Testis (tissue), 3 donors: Measurements from ENCODE around the gene AGBL4. TPM values are rescaled to one million over a fixed set of nuclear protein-coding genes. Genes with fewer than 3 reads are reported as not detected.

Source experiments
- DNase-seq: peaks from one replicate; pipeline ENCODE4 v3.0.0-alpha.2; 2019
- H3K27ac ChIP-seq, 2 donors: fragments of 200-600 bp; sonication (generic); one replicate each; pipeline ENCODE4 v1.5.1; 2019
- H3K27me3 ChIP-seq: fragments of 200-600 bp; sonication (generic); one replicate; pipeline ENCODE4 v1.5.1; 2019
- H3K36me3 ChIP-seq: fragments of 200-600 bp; sonication (generic); one replicate; pipeline ENCODE4 v1.5.1; 2017; ENCODE audit warnings: low read depth; ENCODE audit errors: missing control alignments
- H3K4me1 ChIP-seq: fragments of 200-600 bp; sonication (generic); one replicate; pipeline ENCODE4 v1.5.1; 2019
- H3K4me3 ChIP-seq, 2 donors: fragments of 200-600 bp; sonication (generic); one replicate each; pipeline ENCODE4 v1.5.1; 2017 to 2019
- H3K9me3 ChIP-seq: fragments of 200-600 bp; sonication (generic); one replicate; pipeline ENCODE4 v1.5.1; 2017
- POLR2A ChIP-seq: fragments of 450-650 bp; IDR thresholded peaks from one replicate; pipeline ENCODE4 v1.6.1; 2017; ENCODE audit warnings: antibody characterized with exemption, mild to moderate bottlenecking, moderate library complexity
- WGBS, 2 donors: methylation state at CpG; one replicate each; pipeline ENCODE4 v1.1.5; 2018; 5-methylcytosine and 5-hydroxymethylcytosine counted together
- intact Hi-C: fragments of 100-400 bp; cut with DNase I; formaldehyde crosslinking; loops from one replicate; pipeline ENCODE4 v1.15.1; 2023; ENCODE audit warnings: low total_unique reads
- polyA plus RNA-seq: library from polyadenylated mRNA; stranded (reverse); fragments of 350-450 nt; fragmentation: Illumina TruSeq; extraction: RNeasy Lipid Tissue Mini Kit (QIAGEN cat#74804); gene quantifications from one replicate; pipeline ENCODE4 v1.2.3, GENCODE V29; 2014; ENCODE audit warnings: low read depth, low replicate concordance; ENCODE audit not compliant: insufficient read depth
- total RNA-seq, 2 donors: library from RNA; depleted of rRNA; stranded (reverse); fragments of >200 nt; gene quantifications; one replicate each; pipeline ENCODE4 v1.2.3, GENCODE V29; 2016
- TF ChIP-seq, protein P1 (sequence below), 3 experiments: fragments of 450-650 bp in 2 of 3; fragments of 200-600 bp in 1 of 3; sonication (generic) in 1 of 3; IDR thresholded peaks; one replicate each; pipeline ENCODE4 v1.5.1; 2016 to 2019; ENCODE audit warnings: antibody characterized with exemption in 3 of 3, mild to moderate bottlenecking in 2 of 3, moderate library complexity in 1 of 3

Gene AGBL4
- total and polyA plus RNA-seq, 3 donors from 2014 or later, result 3.3 to 6.9 (median 5.8) TPM

DNA sequence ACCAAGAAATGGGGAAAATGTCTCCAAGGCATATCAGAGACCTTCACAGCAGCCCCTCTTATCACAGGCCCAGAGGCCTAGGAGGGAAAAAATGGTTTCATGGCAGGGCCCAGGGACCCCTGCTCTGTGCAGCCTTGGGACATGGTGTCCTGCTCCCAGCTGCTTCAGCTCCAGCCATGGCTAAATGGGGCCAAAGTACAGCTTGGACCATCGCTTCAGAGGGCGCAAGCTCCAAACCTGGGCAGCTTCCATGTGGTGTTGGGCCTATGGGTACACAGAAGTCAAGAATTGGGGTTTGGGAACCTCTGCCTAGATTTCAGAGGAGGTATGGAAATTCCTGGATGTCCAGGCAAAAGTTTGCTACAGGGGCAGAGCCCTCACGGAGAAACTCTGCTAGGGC lies 964.7 kb downstream of the AGBL4 start:
- WGBS, 2 donors, result 72 to 100% methylated on average over 3 of the region's 3 CpGs
- intact Hi-C loops, result no loop called here

DNA sequence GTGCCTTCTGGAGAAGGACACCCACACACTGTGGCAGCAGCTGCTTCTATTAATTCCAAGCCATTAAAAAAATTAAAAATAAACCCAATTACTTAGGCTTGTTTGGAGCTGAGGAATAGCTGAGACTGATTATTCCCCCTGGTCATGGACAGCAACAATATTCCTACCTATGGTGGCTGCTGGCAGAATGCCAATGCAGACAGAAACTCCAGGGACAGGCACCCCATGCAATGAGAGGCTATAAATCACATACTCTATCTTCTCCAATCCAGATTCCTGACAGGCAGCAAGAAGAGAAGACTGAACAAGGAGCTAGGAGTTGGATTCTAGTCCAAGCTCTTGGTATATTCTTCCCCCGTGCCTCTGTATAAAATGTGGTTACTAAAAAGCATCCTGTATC lies 971.7 kb downstream of the AGBL4 start:
- H3K36me3 ChIP-seq, result no peaks in the 10 kb centered on the region
- DNase-seq, result no peak
- H3K4me3 ChIP-seq, result no peak overlapping the region
- H3K27me3 ChIP-seq, result no peaks in the 10 kb centered on the region
- 81 to 91% methylated on average over 1 of the region's 1 CpG for WGBS, 2 donors
- no peak for TF ChIP-seq POLR2A
- TF ChIP-seq, protein P1, sequence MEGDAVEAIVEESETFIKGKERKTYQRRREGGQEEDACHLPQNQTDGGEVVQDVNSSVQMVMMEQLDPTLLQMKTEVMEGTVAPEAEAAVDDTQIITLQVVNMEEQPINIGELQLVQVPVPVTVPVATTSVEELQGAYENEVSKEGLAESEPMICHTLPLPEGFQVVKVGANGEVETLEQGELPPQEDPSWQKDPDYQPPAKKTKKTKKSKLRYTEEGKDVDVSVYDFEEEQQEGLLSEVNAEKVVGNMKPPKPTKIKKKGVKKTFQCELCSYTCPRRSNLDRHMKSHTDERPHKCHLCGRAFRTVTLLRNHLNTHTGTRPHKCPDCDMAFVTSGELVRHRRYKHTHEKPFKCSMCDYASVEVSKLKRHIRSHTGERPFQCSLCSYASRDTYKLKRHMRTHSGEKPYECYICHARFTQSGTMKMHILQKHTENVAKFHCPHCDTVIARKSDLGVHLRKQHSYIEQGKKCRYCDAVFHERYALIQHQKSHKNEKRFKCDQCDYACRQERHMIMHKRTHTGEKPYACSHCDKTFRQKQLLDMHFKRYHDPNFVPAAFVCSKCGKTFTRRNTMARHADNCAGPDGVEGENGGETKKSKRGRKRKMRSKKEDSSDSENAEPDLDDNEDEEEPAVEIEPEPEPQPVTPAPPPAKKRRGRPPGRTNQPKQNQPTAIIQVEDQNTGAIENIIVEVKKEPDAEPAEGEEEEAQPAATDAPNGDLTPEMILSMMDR (IDR thresholded peaks at IDR 0.05), result no peak
- intact Hi-C loops, result no loop called here
- no peak overlapping the region for H3K27ac ChIP-seq
- H3K9me3 ChIP-seq, result no peaks in the 10 kb centered on the region
- H3K4me1 ChIP-seq, result no peaks in the 10 kb centered on the region

More for the DNA sequence above, 964.7 kb downstream of the AGBL4 start:
- Histone ChIP-seq H3K27me3 (no peaks in the 10 kb centered on the region), H3K4me1 (no peaks in the 10 kb centered on the region), H3K4me3 (no peak overlapping the region), H3K9me3 (no peaks in the 10 kb centered on the region), H3K27ac (no peak overlapping the region), H3K36me3 (no peaks in the 10 kb centered on the region)
- DNase-seq, result no peak
- TF ChIP-seq, protein P1 (IDR thresholded peaks at IDR 0.05), result no peak
- TF ChIP-seq POLR2A, result no peak

DNA sequence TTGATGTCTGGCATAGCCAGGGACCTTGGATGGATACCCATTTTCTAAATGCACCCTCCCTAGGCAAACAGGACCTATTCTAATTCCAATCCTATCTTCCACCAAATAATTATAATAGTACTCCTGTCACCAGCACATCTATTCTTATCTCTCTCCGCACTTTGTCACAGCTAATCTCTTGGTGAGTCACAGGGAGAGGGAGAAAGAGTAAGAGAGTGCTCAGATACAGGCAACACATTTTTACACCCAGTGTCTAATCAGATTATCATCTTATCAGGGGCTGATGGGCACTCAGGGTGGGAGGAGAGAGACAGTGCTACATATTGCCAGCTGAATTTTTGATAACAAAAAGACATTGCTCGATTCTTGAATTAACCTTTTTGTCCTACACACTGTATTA lies 972.1 kb downstream of the AGBL4 start:
- no peak for DNase-seq
- 61 to 69% methylated on average over 2 of the region's 2 CpGs for WGBS, 2 donors
- no peaks in the 10 kb centered on the region for H3K9me3 ChIP-seq
- H3K4me3 ChIP-seq, result no peak overlapping the region
- no peaks in the 10 kb centered on the region for H3K4me1 ChIP-seq
- intact Hi-C loops, result no loop called here
- TF ChIP-seq, protein P1 (IDR thresholded peaks at IDR 0.05), result no peak
- TF ChIP-seq POLR2A, result no peak
- no peaks in the 10 kb centered on the region for H3K36me3 ChIP-seq
- no peaks in the 10 kb centered on the region for H3K27me3 ChIP-seq
- no peak overlapping the region for H3K27ac ChIP-seq

DNA sequence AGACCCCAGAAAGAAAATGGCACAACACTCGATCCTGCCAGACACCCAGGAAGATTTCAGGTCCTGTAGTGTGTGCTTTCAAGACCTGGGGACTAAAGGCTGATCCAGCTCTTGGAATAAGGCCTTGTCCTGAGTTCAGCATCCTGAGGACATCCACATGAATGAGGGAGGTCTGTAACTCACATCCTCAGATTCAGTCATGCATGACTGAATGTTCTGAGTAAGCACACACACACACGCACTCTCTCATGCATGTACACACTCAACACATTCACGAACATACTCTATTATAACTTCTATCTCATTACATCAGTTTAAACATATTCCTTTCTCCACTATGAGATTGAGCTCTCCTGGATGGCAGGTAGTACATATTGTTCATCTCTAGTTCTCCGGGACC lies 973.7 kb downstream of the AGBL4 start:
- Histone ChIP-seq H3K36me3 (no peaks in the 10 kb centered on the region), H3K27ac (no peak overlapping the region)

DNA sequence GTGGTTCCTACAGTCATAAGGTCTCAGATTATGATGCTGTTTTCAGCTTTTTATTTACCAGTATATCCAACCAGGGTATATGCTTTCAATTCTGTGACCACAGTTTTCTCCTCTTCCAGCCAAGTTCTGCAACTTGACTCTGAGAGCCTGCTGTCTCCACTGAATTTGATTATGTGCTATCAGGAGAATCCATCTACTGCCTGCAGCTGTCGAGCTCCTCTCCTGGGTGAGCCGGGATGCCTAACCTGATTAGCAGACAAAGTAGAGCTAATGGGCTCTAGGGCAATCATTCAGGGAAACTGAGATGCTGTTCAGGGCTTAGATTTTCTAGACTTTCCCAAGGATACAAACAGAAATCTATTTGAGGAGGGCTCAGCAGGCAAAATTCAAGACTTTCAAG lies 975.6 kb downstream of the AGBL4 start:
- H3K36me3 ChIP-seq, result no peaks in the 10 kb centered on the region
- H3K27ac ChIP-seq, result no peak overlapping the region
- H3K4me1 ChIP-seq, result no peaks in the 10 kb centered on the region
- TF ChIP-seq, protein P1 (IDR thresholded peaks at IDR 0.05), result no peak
- TF ChIP-seq POLR2A, result no peak
- no peak for DNase-seq
- WGBS, 2 donors, result 42 to 56% methylated on average over 2 of the region's 2 CpGs
- H3K9me3 ChIP-seq, result no peaks in the 10 kb centered on the region
- H3K4me3 ChIP-seq, result no peak overlapping the region
- no peaks in the 10 kb centered on the region for H3K27me3 ChIP-seq
- intact Hi-C loops, result no loop called here

More for the DNA sequence above, 973.7 kb downstream of the AGBL4 start:
- WGBS, 2 donors, result 84 to 91% methylated on average over 4 of the region's 4 CpGs
- Histone ChIP-seq H3K9me3 (no peaks in the 10 kb centered on the region), H3K4me1 (no peaks in the 10 kb centered on the region), H3K4me3 (no peak overlapping the region), H3K27me3 (no peaks in the 10 kb centered on the region)
- DNase-seq, result no peak
- intact Hi-C loops, result no loop called here
- TF ChIP-seq POLR2A, result no peak
- TF ChIP-seq, protein P1 (IDR thresholded peaks at IDR 0.05), result no peak
